Stimulated activated naive CD8-positive, alpha-beta T cell treated with anti-CD3 and anti-CD28 coated beads, Interleukin-15, Interleukin-2, amounts not matched to agents 100 U/mL and 50 U/mL, for 24 hours (primary cell): Measurements from ENCODE around the gene PLCD3.

Experiments used
- ATAC-seq: fragments of 150-1000 bp; cut with Tn5 transposase; one replicate; pipeline ENCODE4 v1.10.0; 2021
- DNase-seq: peaks from one replicate; pipeline ENCODE4 v3.0.0; 2021

Gene PLCD3

GRCh38 chr17:45073414-45074070 is 58.8 kb downstream of the PLCD3 start:
- no peak for ATAC-seq
- DNase-seq: no peak

- no peak for ATAC-seq
Observed at GRCh38 chr17:45070809-45071208, 61.5 kb downstream of the PLCD3 start.

GRCh38 chr17:45070001-45070400 is 62.3 kb downstream of the PLCD3 start:
- ATAC-seq (no peak), DNase-seq (no peak)

More at GRCh38 chr17:45070809-45071208, 61.5 kb downstream of the PLCD3 start:
- no peak for DNase-seq

- no peak for ATAC-seq
- DNase-seq: no peak
Observed at GRCh38 chr17:45067637-45068036, 64.7 kb downstream of the PLCD3 start.

GRCh38 chr17:45063198-45063597 is 69.1 kb downstream of the PLCD3 start:
- DNase-seq: no peak
- no peak for ATAC-seq

GRCh38 chr17:45061606-45062205 is 70.6 kb downstream of the PLCD3 start:
- ATAC-seq: no peak
- no peak for DNase-seq

- peak; percentile 93 for ATAC-seq
- DNase-seq: peak; percentile 94
Observed at GRCh38 chr17:45060797-45061605, 71.3 kb downstream of the PLCD3 start, which contains the start of gene NMT1. NMT1 (plus strand) TSS chr17:45061317; CDS start chr17:45061330, 13 bp downstream.

- DNase-seq (no peak), ATAC-seq (peak; percentile 1)
Observed at GRCh38 chr17:45060382-45060796, 71.9 kb downstream of the PLCD3 start.
